HCT116 (cell line): ENCODE results near the gene NFKBIA. TPM values are rescaled to one million over a fixed set of nuclear protein-coding genes. Genes with fewer than 3 reads are reported as not detected.

ENCODE experiments used
- ATAC-seq: fragments of 200-7000 bp; cut with Tn5 transposase; 2 replicates; pipeline ENCODE4 v1.9.1; 2020; ENCODE audit warnings: mild to moderate bottlenecking, moderate library complexity
- BruUV-seq: library from RNA; stranded (reverse); fragments of 400-500 nt; replicated peaks from 2 replicates; lab custom pipeline; 2021; lab: Mats Ljungman, UMichigan
- CTCF ChIA-PET: fragments of 300-600 bp; sonication (Branson Sonifier 250); formaldehyde crosslinking; loops from one replicate; lab custom pipeline; 2021; ENCODE audit warnings: antibody characterized with exemption; lab: Charles Lee
- POLR2A ChIA-PET: fragments of 300-600, 350-600 bp; sonication (Branson Sonifier 250); formaldehyde crosslinking; loops from one replicate; lab custom pipeline; 2021; ENCODE audit warnings: antibody characterized with exemption; lab: Charles Lee
- RAD21 ChIA-PET, 2 experiments: fragments of 300-600 bp; sonication (Branson Sonifier 250); formaldehyde crosslinking; loops; one replicate each; lab custom pipeline; 2023; ENCODE audit warnings: low total read pairs in 2 of 2; ENCODE audit not compliant: uncharacterized antibody in 2 of 2, unreplicated experiment in 2 of 2, low non-redundant PET in 1 of 2; lab: Charles Lee
- DNase-seq: peaks from one replicate; pipeline ENCODE4 v3.0.0-alpha.2; 2010; ENCODE audit warnings: low read depth, low spot score
- H2AFZ ChIP-seq: fragments of 200-600 bp; shearing (Covaris generic), sonication (generic); 2 replicates; pipeline ENCODE4 v1.6.1; 2017; ENCODE audit warnings: low read depth, mixed run types, mixed read lengths, antibody characterized with exemption, low read length; ENCODE audit not compliant: poor library complexity, severe bottlenecking
- H3K27ac ChIP-seq: 2 replicates; pipeline ENCODE4 v1.5.1; 2012; ENCODE audit warnings: low read depth, low read length
- H3K27me3 ChIP-seq: fragments of 200-600 bp; sonication (generic); 2 replicates; pipeline ENCODE4 v1.6.1; 2016; ENCODE audit warnings: mixed run types, low read length, mixed read lengths; ENCODE audit not compliant: insufficient read depth
- H3K36me3 ChIP-seq, 2 experiments: fragments of 200-500 bp in 1 of 2; fragments of 200-600 bp in 1 of 2; sonication (Bioruptor generic) in 1 of 2; sonication (generic) in 1 of 2; 2 replicates each; pipeline versions ENCODE4 v1.5.1 to v1.6.1; 2014 to 2016; ENCODE audit warnings: low read length in 2 of 2, inconsistent platforms in 1 of 2, mixed read lengths in 1 of 2, mixed run types in 1 of 2; ENCODE audit not compliant: insufficient read depth in 2 of 2, control insufficient read depth in 1 of 2
- H3K4me1 ChIP-seq, 2 experiments: fragments of 200-600 bp in 1 of 2; sonication (generic) in 1 of 2; 2 replicates each; pipeline versions ENCODE4 v1.5.1 to v1.6.1; 2012 to 2017; ENCODE audit warnings: low read length in 2 of 2, inconsistent platforms in 1 of 2, mild to moderate bottlenecking in 1 of 2, mixed read lengths in 1 of 2, mixed run types in 1 of 2, moderate library complexity in 1 of 2; ENCODE audit not compliant: insufficient read depth in 2 of 2, control insufficient read depth in 1 of 2
- H3K4me2 ChIP-seq: fragments of 200-600 bp; sonication (generic); 2 replicates; pipeline ENCODE4 v1.6.1; 2017; ENCODE audit warnings: mixed run types, low read length, mixed read lengths
- H3K4me3 ChIP-seq, 2 experiments: fragments of 200-600 bp in 1 of 2; sonication (generic) in 1 of 2; replicated peaks in 1 of 2; 2 replicates each; pipeline ENCODE4 v1.5.1; 2011 to 2016; ENCODE audit warnings: low read length in 2 of 2, control low read depth in 1 of 2, low read depth in 1 of 2, mild to moderate bottlenecking in 1 of 2, mixed read lengths in 1 of 2, mixed run types in 1 of 2
- H3K79me2 ChIP-seq: fragments of 200-600 bp; sonication (generic); 2 replicates; pipeline ENCODE4 v1.6.1; 2017; ENCODE audit warnings: mild to moderate bottlenecking, mixed run types, low read length, moderate library complexity, mixed read lengths; ENCODE audit not compliant: insufficient read depth
- H3K9ac ChIP-seq: fragments of 200-600 bp; sonication (generic); 2 replicates; pipeline ENCODE4 v1.6.1; 2016; ENCODE audit warnings: low read length, mixed read lengths
- H3K9me2 ChIP-seq: fragments of 200-600 bp; sonication (generic), shearing (Covaris generic); 2 replicates; pipeline ENCODE4 v1.6.1; 2017; ENCODE audit warnings: mixed run types, mild to moderate bottlenecking, moderate library complexity; ENCODE audit not compliant: insufficient read depth
- H3K9me3 ChIP-seq, 2 experiments: fragments of 200-500 bp in 1 of 2; fragments of 200-600 bp in 1 of 2; sonication (Bioruptor generic) in 1 of 2; sonication (generic) in 1 of 2; 2 replicates each; pipeline ENCODE4 v1.6.1; 2014 to 2017; ENCODE audit warnings: low read length in 2 of 2, mixed read lengths in 2 of 2, inconsistent platforms in 1 of 2, low read depth in 1 of 2, mild to moderate bottlenecking in 1 of 2, mixed run types in 1 of 2, moderate library complexity in 1 of 2; ENCODE audit not compliant: control insufficient read depth in 1 of 2, insufficient read depth in 1 of 2
- H4K20me1 ChIP-seq: fragments of 200-600 bp; sonication (generic), shearing (Covaris generic); 2 replicates; pipeline ENCODE4 v1.6.1; 2017; ENCODE audit warnings: mixed run types, mild to moderate bottlenecking, moderate library complexity; ENCODE audit not compliant: insufficient read depth
- CEBPB ChIP-seq: IDR thresholded peaks from 2 replicates; pipeline ENCODE4 v1.6.1; 2012; ENCODE audit warnings: low read depth
- EGR1 ChIP-seq: IDR thresholded peaks from 2 replicates; pipeline ENCODE4 v1.6.1; 2012; ENCODE audit warnings: low read depth
- EZH2phosphoT487 ChIP-seq: fragments of 200-600 bp; IDR thresholded peaks from 2 replicates; pipeline ENCODE4 v1.6.1; 2018; ENCODE audit warnings: antibody characterized with exemption, borderline replicate concordance
- FOSL1 ChIP-seq: IDR thresholded peaks from 2 replicates; pipeline ENCODE4 v1.6.1; 2012; ENCODE audit warnings: low read depth
- JUND ChIP-seq: IDR thresholded peaks from 2 replicates; pipeline ENCODE4 v1.6.1; 2012
- RAD21 ChIP-seq: IDR thresholded peaks from 2 replicates; pipeline ENCODE4 v1.6.1; 2012; ENCODE audit warnings: low read depth, mild to moderate bottlenecking
- SIN3A ChIP-seq: IDR thresholded peaks from 2 replicates; pipeline ENCODE4 v1.6.1; 2012; ENCODE audit warnings: low read depth
- SP1 ChIP-seq: IDR thresholded peaks from 2 replicates; pipeline ENCODE4 v1.6.1; 2012; ENCODE audit warnings: low read depth
- ZFX ChIP-seq: fragments of 450-650 bp; IDR thresholded peaks from 2 replicates; pipeline ENCODE4 v1.6.1; 2017
- ZNF274 ChIP-seq: fragments of 200-500 bp; sonication (Bioruptor generic); IDR thresholded peaks from 2 replicates; pipeline ENCODE4 v1.6.1; 2014; ENCODE audit warnings: mild to moderate bottlenecking, low read depth, low read length, inconsistent platforms
- intact Hi-C: fragments of 100-400 bp; cut with micrococcal nuclease; formaldehyde crosslinking; loops from 2 replicates; pipeline ENCODE4 v1.10.0; 2022
- total RNA-seq: library from RNA; stranded (reverse); gene quantifications from one replicate; pipeline ENCODE4 v1.2.1, GENCODE V29; 2021; ENCODE audit not compliant: unreplicated experiment
- TF ChIP-seq, protein P1 (sequence below): IDR thresholded peaks from 2 replicates; pipeline ENCODE4 v1.6.1; 2012
- TF ChIP-seq, protein P2 (sequence below): IDR thresholded peaks from 2 replicates; pipeline ENCODE4 v1.6.1; 2012

Gene NFKBIA
- total RNA-seq, 1 experiment from 2014 or later, result 42.6 TPM

DNA sequence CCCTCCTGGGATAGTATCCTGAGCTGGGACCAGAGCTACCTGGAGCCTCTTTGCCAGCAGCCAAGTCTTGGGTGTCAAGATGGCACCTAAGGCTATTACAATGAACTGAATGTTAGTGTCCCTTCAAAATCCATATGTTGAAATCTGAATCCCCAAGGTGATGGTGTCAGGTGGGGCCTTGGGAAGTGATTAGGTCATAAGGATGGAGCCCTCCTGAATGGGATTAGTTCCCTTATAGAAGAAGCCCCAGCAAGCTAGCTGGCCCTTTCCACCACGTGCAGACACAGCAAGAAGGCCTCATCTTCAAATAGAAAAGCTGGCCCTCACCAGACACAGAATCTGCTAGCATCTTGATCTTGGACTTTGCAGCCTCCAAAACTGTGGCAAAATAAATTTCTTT lies 12.4 kb downstream of the NFKBIA start (continued):
- TF ChIP-seq, protein P1, sequence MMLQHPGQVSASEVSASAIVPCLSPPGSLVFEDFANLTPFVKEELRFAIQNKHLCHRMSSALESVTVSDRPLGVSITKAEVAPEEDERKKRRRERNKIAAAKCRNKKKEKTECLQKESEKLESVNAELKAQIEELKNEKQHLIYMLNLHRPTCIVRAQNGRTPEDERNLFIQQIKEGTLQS, result no peak
- no peak for TF ChIP-seq EGR1
- TF ChIP-seq JUND, result no peak

DNA sequence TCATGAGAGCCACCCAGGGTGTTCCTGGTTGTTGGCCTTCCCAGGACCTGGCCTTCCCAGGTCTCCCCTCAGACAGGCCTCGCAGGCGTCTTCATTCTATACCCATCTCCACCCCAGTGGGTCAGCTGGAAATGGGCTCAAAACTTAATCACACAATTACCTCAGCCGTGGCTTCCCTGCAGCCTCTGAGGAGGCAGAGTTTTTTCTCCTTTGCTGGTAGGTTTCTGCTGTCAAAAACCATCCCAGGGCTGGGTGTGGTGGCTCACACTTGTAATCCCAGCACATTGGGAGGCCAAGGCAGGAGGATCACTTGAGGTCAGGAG lies 13.2 kb downstream of the NFKBIA start:
- H3K4me2 ChIP-seq, result peak overlapping the region; percentile 53
- H3K27ac ChIP-seq, result no peak overlapping the region

DNA sequence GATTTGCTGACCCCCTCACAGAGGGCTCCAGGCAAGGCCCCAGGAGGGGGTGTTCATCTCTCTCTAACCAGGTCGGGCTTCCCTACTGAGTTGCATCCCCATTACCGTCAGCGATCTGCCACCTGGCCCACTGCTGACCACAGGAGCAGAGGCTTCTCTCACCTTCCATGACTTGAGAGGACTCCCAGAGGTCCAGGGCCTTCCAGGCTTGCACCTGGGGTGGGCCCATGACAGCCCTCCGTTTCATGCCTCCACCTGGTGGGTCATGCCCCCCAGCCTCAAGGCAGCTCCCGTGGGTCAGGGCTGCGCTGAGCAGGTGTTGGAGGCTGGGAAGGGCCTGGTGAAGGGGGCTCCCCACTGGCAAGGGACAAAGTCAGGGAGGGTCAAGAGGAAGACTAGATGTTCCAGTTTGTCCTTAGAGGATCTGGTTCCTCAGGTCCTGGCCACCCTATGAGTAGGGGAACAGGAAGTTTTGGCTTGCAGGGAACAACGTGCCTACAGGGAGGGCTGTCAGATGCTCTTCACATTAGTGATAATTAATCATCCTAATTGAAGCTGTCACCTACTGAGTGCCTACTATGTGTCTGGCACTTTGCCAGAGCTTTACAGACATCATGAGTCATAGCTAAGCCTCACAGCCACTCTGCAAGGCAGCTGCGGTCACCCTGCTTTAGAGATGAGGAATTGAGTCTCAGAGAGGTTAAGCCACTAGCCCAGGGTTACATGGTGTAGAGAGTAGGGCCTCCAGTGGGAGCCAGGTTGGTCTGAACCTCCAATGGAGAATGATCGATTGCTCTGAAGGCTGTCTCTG lies 13.8 kb downstream of the NFKBIA start:
- intact Hi-C loops, result no loop called here
- Histone ChIP-seq H3K9ac (0 out of 2 replicates have a peak overlapping the region, but pooled peaks have one; percentile 8), H3K9me3 (no peaks in the 10 kb centered on the region), H3K4me2 (peak overlapping the region; percentile 53), H2AFZ (no peak overlapping the region), H3K27ac (no peak overlapping the region), H4K20me1 (no peaks in the 10 kb centered on the region), H3K36me3 (no peaks in the 10 kb centered on the region), H3K79me2 (no peaks in the 10 kb centered on the region), H3K4me3 (no peak overlapping the region), H3K4me1 (peaks cover 7 to 17% of the 10 kb centered on the region in 2 experiments), H3K9me2 (no peaks in the 10 kb centered on the region), H3K27me3 (no peaks in the 10 kb centered on the region)
- BruUV-seq, result no TSS peak
- CTCF ChIA-PET, result no interaction called here
- no peak for DNase-seq
- RAD21 ChIA-PET, result no interaction called here
- POLR2A ChIA-PET, result no interaction called here
- peak; percentile 75 for ATAC-seq
- TF ChIP-seq JUND (peak; percentile 58), EZH2phosphoT487 (no peak), SP1 (peak; percentile 56; the same call in 1 of the 2 replicates), FOSL1 (peak; percentile 62; the same call in 1 of the 2 replicates)
- TF ChIP-seq, protein P2, sequence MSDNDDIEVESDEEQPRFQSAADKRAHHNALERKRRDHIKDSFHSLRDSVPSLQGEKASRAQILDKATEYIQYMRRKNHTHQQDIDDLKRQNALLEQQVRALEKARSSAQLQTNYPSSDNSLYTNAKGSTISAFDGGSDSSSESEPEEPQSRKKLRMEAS, result 0 out of 2 replicates have a peak, but pooled peaks have one; percentile 15

More for the DNA sequence above, 13.2 kb downstream of the NFKBIA start:
- Histone ChIP-seq H3K4me3 (no peak overlapping the region), H3K36me3 (no peaks in the 10 kb centered on the region), H3K4me1 (peaks cover 4 to 12% of the 10 kb centered on the region in 2 experiments), H3K9me2 (no peaks in the 10 kb centered on the region)
- no peak for DNase-seq
- TF ChIP-seq SIN3A (no peak), RAD21 (no peak), ZNF274 (no peak), EZH2phosphoT487 (no peak), ZFX (no peak), CEBPB (no peak)
- TF ChIP-seq, all 23 proteins: peak for 0
- Histone ChIP-seq H3K27me3 (no peaks in the 10 kb centered on the region), H3K9ac (0 out of 2 replicates have a peak overlapping the region, but pooled peaks have one; percentile 8), H3K79me2 (no peaks in the 10 kb centered on the region), H4K20me1 (no peaks in the 10 kb centered on the region), H2AFZ (no peak overlapping the region), H3K9me3 (no peaks in the 10 kb centered on the region)
- ChIA-PET POLR2A (no interaction called here), CTCF (no interaction called here), RAD21 (no interaction called here)
- no peak; the same call in 1 of the 2 replicates for ATAC-seq
- intact Hi-C loops, result no loop called here
- BruUV-seq, result no TSS peak
